Heart left ventricle (tissue), 16 donors: ENCODE measurements around the gene ZNF124. TPM values are rescaled to one million over a fixed set of nuclear protein-coding genes. Genes with fewer than 3 reads are reported as not detected.

ENCODE experiments used
- ATAC-seq, 4 donors: fragments of 200-7000 bp; cut with Tn5 transposase; one replicate each; pipeline ENCODE4 v1.9.1; 2020 to 2022; ENCODE audit warnings: moderate library complexity in 4 of 4, mild to moderate bottlenecking in 3 of 4, moderate number of reproducible peaks in 1 of 4
- DNase-seq, 5 donors: peaks; one replicate each; pipeline ENCODE4 v3.0.0-alpha.2; 2020
- H3K27ac ChIP-seq, 12 donors: fragments of 200-600 bp; sonication (generic) in 4 of 12; one replicate each; pipeline versions ENCODE4 v1.5.0 to v1.8.0; 2016 to 2022; ENCODE audit warnings: mild to moderate bottlenecking in 2 of 12
- H3K27me3 ChIP-seq, 9 donors: fragments of 200-600 bp; sonication (generic) in 2 of 9; one replicate each; pipeline versions ENCODE4 v1.5.1 to v1.8.0; 2016 to 2022; ENCODE audit warnings: mild to moderate bottlenecking in 3 of 9
- H3K36me3 ChIP-seq, 9 donors: fragments of 200-600 bp; sonication (generic) in 2 of 9; one replicate each; pipeline versions ENCODE4 v1.5.0 to v1.8.0; 2018 to 2022; ENCODE audit warnings: mild to moderate bottlenecking in 2 of 9
- H3K4me1 ChIP-seq, 12 donors: fragments of 200-600 bp; sonication (generic) in 4 of 12; one replicate each; pipeline versions ENCODE4 v1.5.0 to v1.8.0; 2016 to 2022; ENCODE audit warnings: mild to moderate bottlenecking in 3 of 12
- H3K4me3 ChIP-seq, 12 donors: fragments of 200-600 bp; sonication (generic) in 4 of 12; one replicate each; pipeline versions ENCODE4 v1.5.0 to v1.8.0; 2017 to 2022; ENCODE audit warnings: mild to moderate bottlenecking in 9 of 12, moderate library complexity in 4 of 12
- H3K9me3 ChIP-seq, 12 donors: fragments of 200-600 bp; sonication (generic) in 4 of 12; one replicate each; pipeline versions ENCODE4 v1.5.0 to v1.8.0; 2016 to 2022; ENCODE audit warnings: mild to moderate bottlenecking in 1 of 12
- POLR2A ChIP-seq, 2 donors: fragments of 450-650 bp; IDR thresholded peaks; one replicate each; pipeline ENCODE4 v1.6.1; 2017; ENCODE audit warnings: antibody characterized with exemption in 2 of 2, mild to moderate bottlenecking in 2 of 2, moderate library complexity in 2 of 2
- WGBS, 4 donors: extraction: QIAGEN DNeasy Blood & Tissue Kit in 2 of 4; methylation state at CpG; one replicate each; pipeline versions ENCODE4 v1.1.5 to v1.1.7; 2013 to 2018; 5-methylcytosine and 5-hydroxymethylcytosine counted together
- intact Hi-C, 10 donors: fragments of 100-400 bp; cut with DNase I; formaldehyde crosslinking; loops; one replicate each; pipeline versions ENCODE4 v1.11.1 to v1.14.2; 2022
- polyA plus RNA-seq, 2 donors: library from polyadenylated mRNA; stranded (reverse); fragments of 200-250 nt; gene quantifications; one replicate each; pipeline ENCODE4 v1.2.3, GENCODE V29; 2013
- total RNA-seq, 9 donors: library from RNA; depleted of rRNA in 2 of 9; stranded (reverse); fragments of >200 nt in 2 of 9; fragmentation: NEBNext Ultra II Directional in 3 of 9; extraction: Animal tissue kit (Norgen Biotek cat#: 25700) in 3 of 9; gene quantifications; one replicate each; pipeline versions ENCODE4 v1.1.0 to v1.2.4, GENCODE V29; 2016 to 2023
- TF ChIP-seq, protein P1 (sequence below), 12 donors: fragments of 200-600 bp; sonication (generic) in 4 of 12; IDR thresholded peaks; one replicate each; pipeline versions ENCODE4 v1.5.0 to v1.8.0; 2018 to 2022; ENCODE audit warnings: antibody characterized with exemption in 12 of 12, mild to moderate bottlenecking in 5 of 12
- donor health status: ischemic (EF 13 %, LVEDD 7.1; RV severe dilation, severe dysfunction).
- donor health status: healthy with polysubstance abuse.
- donor health status: DM: no; HTN: yes; CAD: no.
- donor health status: DM: no; HTN: no; CAD: no.
- donor health status: ischemic (EF 25% LVEDD 6.9; RV normal size, moderate dysfunction).
- donor health status: ischemic (EF 25% LVEDD 5.7; RV mildly dilated, moderate dysfunction).
- donor health status: healthy.
- donor health status: DM: yes; HTN: yes; CAD: no.
- donor health status: ischemic (EF 35%, LVEDD 5.7; RV mildly dilated, moderate dysfunction).
- donor health status: nonischemic (EF 11% LVEDD 7.7; RV severe dilation, severe dysfunction).
- donor health status: DM: yes; HTN: yes; CAD: no.
- donor health status: PGD.
- donor health status: ischemic (EF 29% LVEDD 5.4; RV normal size, mild dysfunction).
- donor health status: nonischemic (EF 23%, LVEDD 6.1; RV moderate dilation, normal function).

ZNF124 gene
- total and polyA plus RNA-seq, 11 donors: 0.30 to 13.8 (median 9.9) TPM

DNA sequence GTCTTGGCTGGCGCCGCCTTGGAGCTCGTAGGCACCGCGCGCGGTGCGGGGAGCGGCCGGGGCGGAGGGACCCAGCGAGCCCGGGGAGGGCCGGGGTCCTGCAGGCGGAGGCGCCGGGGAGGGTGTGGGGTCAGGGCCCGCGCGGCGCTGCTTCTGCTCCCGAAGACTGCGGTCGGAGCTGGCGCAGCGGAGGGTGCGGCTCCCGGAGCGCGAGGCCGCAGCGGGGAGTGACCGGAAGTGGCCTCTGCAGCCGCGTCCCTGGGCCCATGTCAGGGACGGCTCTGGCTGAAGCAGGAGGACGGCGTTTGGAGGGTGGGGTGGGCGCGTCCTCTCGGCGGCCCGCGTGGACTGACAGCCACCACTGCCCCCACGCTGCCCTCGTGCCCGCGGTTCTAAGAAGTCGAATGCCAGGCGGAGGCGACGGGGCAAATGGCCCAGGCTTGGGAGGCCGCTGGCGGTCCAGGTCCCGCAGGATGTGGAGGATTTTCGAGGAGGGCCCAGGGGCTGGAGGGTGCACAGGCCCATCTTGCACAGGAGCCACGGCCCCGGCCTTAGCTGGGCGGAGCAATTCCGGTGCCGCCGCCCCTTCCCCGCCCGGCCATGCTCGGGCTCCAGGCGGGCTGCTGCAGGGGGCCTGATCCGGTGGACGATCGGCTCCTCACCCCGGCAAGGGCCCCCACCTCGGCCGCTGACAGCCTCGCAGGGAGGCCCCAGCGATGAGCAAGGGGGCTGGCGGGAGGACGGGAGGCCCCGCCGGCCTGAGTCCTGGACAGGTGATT, 59.9 kb downstream of the ZNF124 start:
- Histone ChIP-seq H3K27ac (peak overlapping the region in 11 of 12 donors; percentile 61 to 88 (median 76)), H3K9me3 (no peaks in the 10 kb centered on the region), H3K4me3 (peak overlapping the region; percentile 51 to 89 (median 72)), H3K27me3 (peaks cover 0 to 16% (median 0%) of the 10 kb centered on the region in 9 donors), H3K36me3 (no peaks in the 10 kb centered on the region), H3K4me1 (peaks cover 0 to 26% (median 11%) of the 10 kb centered on the region in 12 donors)
- 0 to 23% (median 3%) methylated on average over 3 to 78 of the region's 78 CpGs for WGBS, 4 donors
- TF ChIP-seq POLR2A (IDR thresholded peaks at IDR 0.05): peak in 1 of 2 donors; percentile 55
- TF ChIP-seq, protein P1, sequence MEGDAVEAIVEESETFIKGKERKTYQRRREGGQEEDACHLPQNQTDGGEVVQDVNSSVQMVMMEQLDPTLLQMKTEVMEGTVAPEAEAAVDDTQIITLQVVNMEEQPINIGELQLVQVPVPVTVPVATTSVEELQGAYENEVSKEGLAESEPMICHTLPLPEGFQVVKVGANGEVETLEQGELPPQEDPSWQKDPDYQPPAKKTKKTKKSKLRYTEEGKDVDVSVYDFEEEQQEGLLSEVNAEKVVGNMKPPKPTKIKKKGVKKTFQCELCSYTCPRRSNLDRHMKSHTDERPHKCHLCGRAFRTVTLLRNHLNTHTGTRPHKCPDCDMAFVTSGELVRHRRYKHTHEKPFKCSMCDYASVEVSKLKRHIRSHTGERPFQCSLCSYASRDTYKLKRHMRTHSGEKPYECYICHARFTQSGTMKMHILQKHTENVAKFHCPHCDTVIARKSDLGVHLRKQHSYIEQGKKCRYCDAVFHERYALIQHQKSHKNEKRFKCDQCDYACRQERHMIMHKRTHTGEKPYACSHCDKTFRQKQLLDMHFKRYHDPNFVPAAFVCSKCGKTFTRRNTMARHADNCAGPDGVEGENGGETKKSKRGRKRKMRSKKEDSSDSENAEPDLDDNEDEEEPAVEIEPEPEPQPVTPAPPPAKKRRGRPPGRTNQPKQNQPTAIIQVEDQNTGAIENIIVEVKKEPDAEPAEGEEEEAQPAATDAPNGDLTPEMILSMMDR (IDR thresholded peaks at IDR 0.05): no peak
- ATAC-seq: peak; percentile 70 to 97 (median 92)
- peak; percentile 70 to 87 (median 79) for DNase-seq
- intact Hi-C loops: loop anchor here in 2 of 10 donors (5.0 kb wide), 2 partner anchors 100 to 220 kb away; partner anchors contain the start of gene ZNF496 (in 1 of the 2)

GRCh38 chr1:247111259-247111699, 60.5 kb downstream of the ZNF124 start:
- H3K27me3 ChIP-seq: peaks cover 0 to 16% (median 0%) of the 10 kb centered on the region in 9 donors
- H3K4me1 ChIP-seq: peaks cover 0 to 26% (median 11%) of the 10 kb centered on the region in 12 donors
- DNase-seq (no peak), ATAC-seq (peak in 3 of 4 donors; percentile 6 to 54 (median 25))
- WGBS, 4 donors: 0 to 1% (median 0%) methylated on average over 3 to 62 of the region's 62 CpGs
- H3K9me3 ChIP-seq: no peaks in the 10 kb centered on the region
- peak overlapping the region; percentile 51 to 89 (median 72) for H3K4me3 ChIP-seq
- no peak for TF ChIP-seq POLR2A (IDR thresholded peaks at IDR 0.05)
- TF ChIP-seq, protein P1 (IDR thresholded peaks at IDR 0.05): no peak
- H3K27ac ChIP-seq: peak overlapping the region in 11 of 12 donors; percentile 61 to 88 (median 76)
- no peaks in the 10 kb centered on the region for H3K36me3 ChIP-seq
- intact Hi-C loops: loop anchor here in 2 of 10 donors (5.0 kb wide), 2 partner anchors 101 to 221 kb away; partner anchors contain the start of gene ZNF496 (in 1 of the 2)

DNA sequence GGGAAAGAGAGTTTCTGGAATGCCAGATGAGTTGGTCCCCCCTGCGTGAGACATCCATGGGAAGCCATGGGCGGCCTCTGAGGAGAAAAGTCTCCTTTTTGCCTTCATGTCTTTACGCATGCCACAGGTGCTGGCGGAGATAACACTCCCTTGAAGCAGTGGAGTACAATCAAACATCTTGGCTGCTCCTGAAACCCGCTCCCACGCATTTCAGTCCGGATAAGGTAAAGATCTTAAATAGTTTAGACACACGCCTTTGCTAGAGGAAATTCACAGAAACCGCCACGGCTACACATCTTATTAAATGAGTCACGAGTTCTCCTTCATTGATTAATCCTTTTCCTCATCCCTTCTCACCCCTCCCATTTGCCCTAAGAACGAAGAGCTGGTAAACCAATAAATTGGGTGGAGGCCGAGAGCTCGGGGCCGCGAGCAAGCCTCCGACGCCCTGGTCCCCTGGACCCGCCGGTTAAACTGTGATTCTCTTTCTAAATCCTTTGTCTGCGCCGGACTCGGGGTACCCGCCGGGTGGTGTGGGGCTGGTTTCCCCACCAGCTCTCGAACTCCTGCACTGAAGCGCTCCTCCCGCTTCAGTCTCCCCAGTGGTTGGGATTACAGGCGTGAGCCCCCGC, 61.1 kb downstream of the ZNF124 start:
- Histone ChIP-seq H3K36me3 (no peaks in the 10 kb centered on the region), H3K4me3 (peak overlapping the region; percentile 51 to 89 (median 72)), H3K9me3 (no peaks in the 10 kb centered on the region), H3K4me1 (peaks cover 0 to 26% (median 11%) of the 10 kb centered on the region in 12 donors), H3K27ac (peak overlapping the region in 10 of 12 donors; percentile 61 to 88 (median 76)), H3K27me3 (peaks cover 0 to 16% (median 0%) of the 10 kb centered on the region in 9 donors)
- intact Hi-C loops: loop anchor here in 2 of 10 donors (5.0 kb wide), 2 partner anchors 102 to 222 kb away; partner anchors contain the start of gene ZNF496 (in 1 of the 2)
- DNase-seq: no peak
- WGBS, 4 donors: 20 to 26% (median 22%) methylated on average over 25 to 30 of the region's 30 CpGs
- TF ChIP-seq, protein P1 (IDR thresholded peaks at IDR 0.05): no peak
- no peak for ATAC-seq
